COR-L47 (cell line): ENCODE data around the gene ATP6V1G2.
A peak's percentile ranks its signal among the peaks of the same experiment; 100 is the strongest.

Source experiments
- DNase-seq: peaks from one replicate; lab custom pipeline; 2025; lab: John Stamatoyannopoulos, UW

The ATP6V1G2 gene

DNA sequence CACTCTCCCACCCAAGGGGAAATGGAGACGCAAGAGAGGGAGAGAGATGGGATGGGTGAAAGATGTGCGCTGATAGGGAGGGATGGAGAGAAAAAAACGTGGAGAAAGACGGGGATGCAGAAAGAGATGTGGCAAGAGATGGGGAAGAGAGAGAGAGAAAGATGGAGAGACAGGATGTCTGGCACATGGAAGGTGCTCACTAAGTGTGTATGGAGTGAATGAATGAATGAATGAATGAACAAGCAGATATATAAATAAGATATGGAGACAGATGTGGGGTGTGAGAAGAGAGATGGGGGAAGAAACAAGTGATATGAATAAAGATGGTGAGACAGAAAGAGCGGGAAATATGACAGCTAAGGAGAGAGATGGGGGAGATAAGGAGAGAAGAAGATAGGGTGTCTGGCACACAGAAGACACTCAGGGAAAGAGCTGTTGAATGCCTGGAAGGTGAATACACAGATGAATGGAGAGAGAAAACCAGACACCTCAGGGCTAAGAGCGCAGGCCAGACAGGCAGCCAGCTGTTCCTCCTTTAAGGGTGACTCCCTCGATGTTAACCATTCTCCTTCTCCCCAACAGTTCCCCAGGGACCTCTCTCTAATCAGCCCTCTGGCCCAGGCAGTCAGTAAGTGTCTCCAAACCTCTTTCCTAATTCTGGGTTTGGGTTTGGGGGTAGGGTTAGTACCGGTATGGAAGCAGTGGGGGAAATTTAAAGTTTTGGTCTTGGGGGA is 29.7 kb upstream of the ATP6V1G2 start:
- DNase-seq, result no peak

DNA sequence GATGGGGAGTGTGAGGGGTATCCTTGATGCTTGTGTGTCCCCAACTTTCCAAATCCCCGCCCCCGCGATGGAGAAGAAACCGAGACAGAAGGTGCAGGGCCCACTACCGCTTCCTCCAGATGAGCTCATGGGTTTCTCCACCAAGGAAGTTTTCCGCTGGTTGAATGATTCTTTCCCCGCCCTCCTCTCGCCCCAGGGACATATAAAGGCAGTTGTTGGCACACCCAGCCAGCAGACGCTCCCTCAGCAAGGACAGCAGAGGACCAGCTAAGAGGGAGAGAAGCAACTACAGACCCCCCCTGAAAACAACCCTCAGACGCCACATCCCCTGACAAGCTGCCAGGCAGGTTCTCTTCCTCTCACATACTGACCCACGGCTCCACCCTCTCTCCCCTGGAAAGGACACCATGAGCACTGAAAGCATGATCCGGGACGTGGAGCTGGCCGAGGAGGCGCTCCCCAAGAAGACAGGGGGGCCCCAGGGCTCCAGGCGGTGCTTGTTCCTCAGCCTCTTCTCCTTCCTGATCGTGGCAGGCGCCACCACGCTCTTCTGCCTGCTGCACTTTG is 29.0 kb upstream of the ATP6V1G2 start, which contains the start of gene TNF:
TNF (plus strand) TSS at position 231 of the 567 bp plus-strand sequence; CDS start at position 408, 177 bp downstream.
- DNase-seq, result no peak

GRCh38 chr6:31574106-31575061 is 28.0 kb upstream of the ATP6V1G2 start:
- DNase-seq, result no peak

DNA sequence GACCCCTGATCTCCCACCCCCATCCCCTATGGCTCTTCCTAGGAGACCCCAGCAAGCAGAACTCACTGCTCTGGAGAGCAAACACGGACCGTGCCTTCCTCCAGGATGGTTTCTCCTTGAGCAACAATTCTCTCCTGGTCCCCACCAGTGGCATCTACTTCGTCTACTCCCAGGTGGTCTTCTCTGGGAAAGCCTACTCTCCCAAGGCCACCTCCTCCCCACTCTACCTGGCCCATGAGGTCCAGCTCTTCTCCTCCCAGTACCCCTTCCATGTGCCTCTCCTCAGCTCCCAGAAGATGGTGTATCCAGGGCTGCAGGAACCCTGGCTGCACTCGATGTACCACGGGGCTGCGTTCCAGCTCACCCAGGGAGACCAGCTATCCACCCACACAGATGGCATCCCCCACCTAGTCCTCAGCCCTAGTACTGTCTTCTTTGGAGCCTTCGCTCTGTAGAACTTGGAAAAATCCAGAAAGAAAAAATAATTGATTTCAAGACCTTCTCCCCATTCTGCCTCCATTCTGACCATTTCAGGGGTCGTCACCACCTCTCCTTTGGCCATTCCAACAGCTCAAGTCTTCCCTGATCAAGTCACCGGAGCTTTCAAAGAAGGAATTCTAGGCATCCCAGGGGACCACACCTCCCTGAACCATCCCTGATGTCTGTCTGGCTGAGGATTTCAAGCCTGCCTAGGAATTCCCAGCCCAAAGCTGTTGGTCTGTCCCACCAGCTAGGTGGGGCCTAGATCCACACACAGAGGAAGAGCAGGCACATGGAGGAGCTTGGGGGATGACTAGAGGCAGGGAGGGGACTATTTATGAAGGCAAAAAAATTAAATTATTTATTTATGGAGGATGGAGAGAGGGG is 27.1 kb upstream of the ATP6V1G2 start:
- no peak for DNase-seq

- no peak for DNase-seq
Measured at GRCh38 chr6:31572041-31572911, 25.9 kb upstream of the ATP6V1G2 start, which contains the start of gene LTA. Gene LTA (plus strand): TSS chr6:31572289. CDS start chr6:31572743, 454 bp downstream.

DNA sequence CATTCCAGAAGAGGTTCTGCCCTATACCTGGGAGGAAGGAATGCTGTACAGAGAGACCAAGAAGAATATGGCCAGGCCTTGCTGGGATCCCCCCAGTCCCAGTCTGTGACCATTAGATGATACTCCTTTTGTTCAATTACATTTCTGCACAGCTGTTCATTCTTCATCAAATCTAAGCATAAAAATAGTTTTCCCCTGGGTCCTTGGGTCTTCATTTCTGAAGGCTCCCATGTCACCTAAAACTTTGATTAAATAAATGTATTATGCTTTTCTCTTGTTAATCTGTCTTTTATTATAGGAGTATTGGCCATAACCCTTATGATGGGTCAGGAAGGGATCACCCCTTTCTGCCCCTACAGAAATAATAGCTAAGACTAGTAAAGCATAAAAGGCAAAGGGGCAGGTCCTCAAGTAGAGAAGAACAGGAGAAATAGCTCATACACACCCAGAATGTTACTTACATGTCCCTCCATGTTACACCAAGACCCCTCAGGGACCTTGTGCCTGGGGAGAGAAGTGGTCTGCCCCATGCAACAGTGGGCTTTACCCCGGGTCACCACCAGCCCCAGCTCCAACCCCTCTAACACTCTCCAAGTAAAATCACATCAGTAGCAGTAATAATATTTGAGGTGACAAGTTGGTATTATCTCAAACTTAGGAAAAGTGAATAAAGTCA is 23.6 kb upstream of the ATP6V1G2 start:
- DNase-seq, result no peak

DNA sequence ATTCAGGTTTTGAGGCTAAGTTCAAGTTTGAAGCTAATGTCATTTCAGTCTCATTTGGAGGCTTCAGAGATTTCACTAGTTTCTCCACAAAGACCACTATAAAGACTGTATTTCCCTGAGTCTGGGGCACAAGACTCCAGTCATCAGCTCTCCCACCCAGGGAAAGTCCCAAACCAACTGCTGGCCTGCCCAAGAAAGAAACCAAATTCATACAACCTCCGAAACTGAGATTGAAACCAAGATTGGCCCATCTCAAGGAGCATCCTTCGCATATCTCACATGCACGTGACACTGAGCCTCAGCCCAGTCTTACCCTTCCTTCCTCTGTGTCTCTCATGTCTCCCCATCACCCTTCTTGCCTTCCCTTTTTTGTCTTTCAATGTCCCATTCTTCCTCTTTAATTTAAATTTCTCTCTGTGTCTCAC is 22.1 kb upstream of the ATP6V1G2 start:
- no peak for DNase-seq

GRCh38 chr6:31567531-31568370 is 21.3 kb upstream of the ATP6V1G2 start:
- DNase-seq, result no peak

DNA sequence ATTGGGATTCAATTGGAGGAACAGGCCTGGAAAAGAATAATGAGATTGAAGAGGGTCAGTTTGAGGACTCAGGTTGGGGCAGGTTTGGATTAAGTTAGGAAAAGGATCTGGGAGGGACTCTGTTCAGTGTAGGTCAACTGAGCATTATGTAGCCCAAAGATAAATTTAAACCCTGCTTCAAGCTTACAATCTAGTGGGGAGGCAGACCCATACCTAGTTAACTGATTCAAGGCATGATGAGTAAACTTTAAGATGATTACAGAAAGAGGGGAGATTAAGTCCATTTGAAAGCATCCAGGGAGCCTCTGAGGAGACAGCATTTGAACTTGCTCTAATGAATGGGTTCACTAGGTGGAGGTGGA is 14.3 kb upstream of the ATP6V1G2 start:
- DNase-seq, result no peak

DNA sequence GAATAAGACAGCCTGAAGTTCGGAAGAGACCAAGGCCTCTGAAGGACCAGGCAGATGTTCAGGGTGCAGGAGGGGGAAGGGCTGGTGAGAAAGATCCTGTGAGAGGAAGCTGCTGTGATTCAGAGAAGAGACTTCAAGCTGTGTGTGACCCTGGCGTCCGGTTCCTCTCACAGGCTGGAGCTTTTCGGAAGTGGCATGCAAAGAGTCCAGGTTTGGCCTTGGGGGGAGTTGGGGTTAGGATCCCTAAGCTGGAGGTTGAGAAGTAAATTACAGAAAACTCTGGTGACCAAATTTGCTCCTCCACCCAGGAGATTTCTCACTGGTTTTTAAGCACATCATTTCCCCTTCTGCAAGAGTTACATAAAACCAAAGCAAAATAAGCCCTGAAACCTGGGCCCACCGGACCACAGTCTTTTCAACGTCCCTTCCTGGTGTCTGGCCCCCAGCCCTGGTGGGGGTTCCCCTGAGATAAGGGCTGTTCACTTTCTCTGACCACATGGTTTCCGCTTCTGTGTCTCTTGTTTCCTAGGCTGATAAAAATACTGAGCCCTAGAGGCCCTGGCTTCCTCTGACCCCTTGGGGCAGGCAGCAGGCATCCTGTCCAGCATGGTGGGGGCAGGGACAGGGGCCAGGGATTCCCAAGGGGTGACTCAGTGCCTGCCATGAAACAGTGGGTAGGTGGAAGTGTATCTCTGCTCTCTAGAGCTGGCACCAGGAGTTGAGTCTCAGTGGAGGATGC is 13.7 kb upstream of the ATP6V1G2 start:
- DNase-seq, result no peak

- no peak for DNase-seq
Measured at GRCh38 chr6:31559606-31559957, 13.2 kb upstream of the ATP6V1G2 start.

GRCh38 chr6:31558631-31559500 is 12.5 kb upstream of the ATP6V1G2 start:
- no peak for DNase-seq

DNA sequence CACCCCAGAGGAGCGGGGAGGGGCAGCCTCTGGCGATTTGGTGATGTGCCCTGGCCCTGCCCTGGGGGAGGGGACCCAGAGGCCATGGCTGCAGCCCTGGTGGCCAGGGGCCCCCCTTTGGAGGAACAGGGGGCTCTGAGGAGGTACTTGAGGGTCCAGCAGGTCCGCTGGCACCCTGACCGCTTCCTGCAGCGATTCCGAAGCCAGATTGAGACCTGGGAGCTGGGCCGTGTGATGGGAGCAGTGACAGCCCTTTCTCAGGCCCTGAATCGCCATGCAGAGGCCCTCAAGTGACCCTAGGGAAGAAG is 11.9 kb upstream of the ATP6V1G2 start:
- no peak for DNase-seq

DNA sequence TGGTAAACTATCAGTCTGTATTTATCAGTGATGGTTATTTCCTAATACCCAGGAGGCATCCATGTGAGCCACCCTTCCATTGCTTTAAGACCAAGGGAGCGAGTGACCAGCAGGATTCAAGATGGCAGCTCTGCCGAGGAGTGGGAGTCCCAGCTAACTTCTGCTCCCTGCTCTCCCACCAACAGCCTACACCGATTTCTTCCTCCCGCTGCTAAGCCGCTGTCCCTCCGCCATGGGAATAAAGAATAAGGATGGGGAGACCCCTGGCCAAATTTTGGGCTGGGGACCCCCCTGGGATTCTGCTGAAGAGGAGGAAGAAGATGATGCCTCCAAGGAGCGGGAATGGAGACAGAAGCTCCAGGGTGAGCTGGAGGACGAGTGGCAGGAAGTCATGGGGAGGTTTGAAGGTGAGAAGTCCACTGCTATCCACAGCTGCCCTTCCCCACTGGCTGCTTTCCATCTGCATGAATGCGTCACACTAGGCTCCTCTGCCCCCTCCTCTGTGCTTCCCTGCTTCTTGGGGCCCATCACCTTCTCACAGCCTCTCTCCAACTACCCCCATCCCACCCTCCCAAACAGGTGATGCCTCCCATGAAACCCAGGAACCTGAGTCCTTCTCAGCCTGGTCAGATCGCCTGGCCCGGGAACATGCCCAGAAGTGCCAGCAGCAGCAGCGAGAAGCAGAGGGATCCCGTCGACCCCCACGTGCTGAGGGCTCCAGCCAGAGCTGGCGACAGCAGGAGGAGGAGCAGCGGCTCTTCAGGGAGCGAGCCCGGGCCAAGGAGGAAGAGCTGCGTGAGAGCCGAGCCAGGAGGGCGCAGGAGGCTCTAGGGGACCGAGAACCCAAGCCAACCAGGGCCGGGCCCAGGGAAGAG is 11.3 kb upstream of the ATP6V1G2 start:
- no peak for DNase-seq

- DNase-seq, result no peak
Measured at GRCh38 chr6:31556307-31556706, 9.9 kb upstream of the ATP6V1G2 start.

DNA sequence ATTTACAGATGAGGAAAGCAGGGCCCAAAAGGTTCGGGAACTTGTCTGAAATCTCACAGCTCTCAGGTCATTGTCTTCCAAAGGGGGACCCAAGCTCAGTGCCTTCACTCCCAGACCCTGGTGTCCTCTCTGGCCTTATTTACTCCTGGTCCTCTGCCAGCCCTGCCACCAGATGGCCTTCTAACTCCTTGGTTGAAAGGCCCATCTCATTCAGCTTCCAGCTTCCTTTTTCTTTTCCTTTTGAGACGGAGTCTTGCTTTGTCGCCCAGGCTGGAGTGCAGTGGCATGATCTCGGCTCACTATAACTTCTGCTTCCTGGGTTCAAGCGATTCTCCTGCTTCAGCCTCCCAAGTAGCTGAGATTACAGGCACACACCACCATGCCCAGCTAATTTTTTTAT is 5.0 kb upstream of the ATP6V1G2 start:
- peak; percentile 7 for DNase-seq

DNA sequence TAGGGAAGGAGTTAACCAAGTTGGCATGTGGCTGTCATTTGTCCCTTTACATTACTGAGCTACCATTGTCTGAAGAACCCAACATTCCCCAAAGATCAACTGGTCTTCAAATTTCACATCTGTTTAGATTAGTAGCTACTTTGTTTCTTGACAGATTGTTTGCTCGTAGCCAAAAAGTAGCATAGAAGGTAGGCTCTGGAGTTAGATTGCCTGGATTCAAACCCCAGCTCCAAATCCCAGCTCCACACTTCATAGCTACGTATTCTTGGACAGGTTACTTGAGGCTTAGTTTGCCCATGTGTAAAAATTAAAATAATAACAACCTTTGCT is 2.1 kb upstream of the ATP6V1G2 start:
- DNase-seq, result no peak
